Lung (tissue), 12 donors: ENCODE results near the gene SLAMF7. TPM values are rescaled to one million over a fixed set of nuclear protein-coding genes. Genes with fewer than 3 reads are reported as not detected.
"Not testable (repeated sequence)": the region's sequence is repeated elsewhere in the genome, so short reads cannot be mapped to it uniquely, and the experiment has no call there.

Experiments used
- ATAC-seq: fragments of 200-7000 bp; cut with Tn5 transposase; one replicate; pipeline ENCODE4 v1.9.1; 2020; ENCODE audit warnings: moderate number of reproducible peaks; ENCODE audit not compliant: insufficient read depth, low FRiP score
- DNase-seq, 3 donors: peaks; one replicate each; pipeline ENCODE4 v3.0.0-alpha.2; 2013 to 2017
- H3K27ac ChIP-seq, 2 donors: one replicate each; pipeline ENCODE4 v1.5.1; 2013; ENCODE audit warnings: mild to moderate bottlenecking in 2 of 2, moderate library complexity in 2 of 2, control low read depth in 1 of 2, inconsistent platforms in 1 of 2, low read depth in 1 of 2, low read length in 1 of 2
- H3K27me3 ChIP-seq, 3 donors: one replicate each; pipeline ENCODE4 v1.5.1; 2013; ENCODE audit warnings: low read length in 2 of 3; ENCODE audit not compliant: control insufficient read depth in 3 of 3, insufficient read depth in 3 of 3
- H3K36me3 ChIP-seq, 4 donors: one replicate each; pipeline ENCODE4 v1.5.1; 2013; ENCODE audit warnings: low read length in 4 of 4, mild to moderate bottlenecking in 1 of 4, moderate library complexity in 1 of 4; ENCODE audit not compliant: control insufficient read depth in 4 of 4, insufficient read depth in 4 of 4
- H3K4me1 ChIP-seq, 5 donors: one replicate each; pipeline ENCODE4 v1.5.1; 2013; ENCODE audit warnings: low read length in 5 of 5, mild to moderate bottlenecking in 2 of 5, moderate library complexity in 1 of 5; ENCODE audit not compliant: control insufficient read depth in 5 of 5, insufficient read depth in 5 of 5
- H3K4me3 ChIP-seq: one replicate; pipeline ENCODE4 v1.5.1; 2013; ENCODE audit warnings: mild to moderate bottlenecking, control low read depth, moderate library complexity
- H3K9ac ChIP-seq, 2 donors: one replicate each; pipeline ENCODE4 v1.5.1; 2013; ENCODE audit warnings: low read length in 2 of 2, control low read depth in 1 of 2; ENCODE audit not compliant: insufficient read depth in 1 of 2
- H3K9me3 ChIP-seq, 4 donors: one replicate each; pipeline ENCODE4 v1.5.1; 2013; ENCODE audit warnings: low read length in 3 of 4, mild to moderate bottlenecking in 1 of 4, moderate library complexity in 1 of 4; ENCODE audit not compliant: control insufficient read depth in 4 of 4, insufficient read depth in 3 of 4
- CTCF ChIP-seq: IDR thresholded peaks from 2 replicates; pipeline ENCODE4 v1.5.1; 2012; ENCODE audit warnings: mild to moderate bottlenecking; ENCODE audit errors: control extremely low read depth, extremely low read depth
- WGBS, 2 donors: extraction: QIAGEN DNeasy Blood & Tissue Kit; methylation state at CpG; one replicate each; pipeline ENCODE4 v1.1.7; 2013; 5-methylcytosine and 5-hydroxymethylcytosine counted together
- polyA plus RNA-seq, 2 donors: library from polyadenylated mRNA; stranded (reverse); fragments of 200-250 nt; gene quantifications; one replicate each; pipeline ENCODE4 v1.2.1, GENCODE V29; 2013
- total RNA-seq, 2 donors: library from RNA; depleted of rRNA in 1 of 2; stranded (reverse); fragments of >200 nt in 1 of 2; gene quantifications; one replicate each; pipeline ENCODE4 v1.2.1, GENCODE V29; 2014 to 2021
- donor health status: control.
- donor health status: control.
- donor health status: Bipolar disorder and iron deficiency.
- donor health status: healthy.
- donor health status: DM: yes; HTN: yes; CAD: no.

The SLAMF7 gene
- total and polyA plus RNA-seq, 4 donors = 4.6 to 69.4 (median 10.0) TPM

DNA sequence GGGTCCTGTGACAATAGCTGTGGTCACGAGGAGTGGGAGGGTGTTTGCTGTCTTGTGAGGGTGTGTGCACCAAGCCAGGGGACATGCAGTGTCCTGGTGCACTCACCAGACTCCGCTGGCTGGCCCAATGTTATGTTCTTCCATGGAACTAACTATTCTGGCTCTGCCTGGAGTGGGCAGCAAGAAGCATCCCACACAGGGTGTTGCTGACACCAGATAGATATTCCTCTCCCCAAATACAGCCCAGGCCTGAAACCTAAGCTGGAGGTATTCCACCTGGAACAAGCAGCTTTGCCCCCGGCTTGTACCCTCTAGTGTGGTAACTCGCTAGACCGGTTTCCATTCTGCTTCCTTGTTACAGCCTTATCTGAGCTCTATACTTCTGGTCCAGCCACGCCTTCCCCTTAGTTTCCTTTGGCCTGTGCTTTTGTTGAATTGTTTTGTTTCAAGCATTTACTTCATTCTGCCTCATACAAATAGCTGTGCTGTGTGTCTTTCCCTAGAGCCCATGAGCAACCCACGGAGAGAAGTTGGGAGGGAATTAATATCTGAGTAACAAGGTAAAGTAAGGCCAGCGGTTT lies 42.2 kb downstream of the SLAMF7 start:
- ATAC-seq (peak; percentile 47), DNase-seq (peak; percentile 72 to 90 (median 74))
- Histone ChIP-seq H3K27ac (peak overlapping the region in 1 of 2 donors; percentile 90), H3K9ac (no peak overlapping the region), H3K27me3 (no peaks in the 10 kb centered on the region), H3K4me3 (no peak overlapping the region), H3K36me3 (no peaks in the 10 kb centered on the region), H3K4me1 (peaks cover 0 to 4% (median 0%) of the 10 kb centered on the region in 5 donors), H3K9me3 (peaks cover 0 to 2% (median 0%) of the 10 kb centered on the region in 4 donors)
- 63 to 75% methylated on average over 8 of the region's 8 CpGs for WGBS, 2 donors
- TF ChIP-seq CTCF = no peak

GRCh38 chr1:160781914-160782689 lies 43.1 kb downstream of the SLAMF7 start:
- Histone ChIP-seq H3K36me3 (no peaks in the 10 kb centered on the region), H3K9me3 (peaks cover 0 to 2% (median 0%) of the 10 kb centered on the region in 4 donors), H3K27ac (peak overlapping the region in 1 of 2 donors; percentile 90), H3K9ac (peak overlapping the region in 1 of 2 donors; percentile 49), H3K27me3 (no peaks in the 10 kb centered on the region), H3K4me3 (no peak overlapping the region), H3K4me1 (peaks cover 0 to 4% (median 0%) of the 10 kb centered on the region in 5 donors)
- WGBS, 2 donors = 65 to 73% methylated on average over 9 of the region's 9 CpGs
- DNase-seq (no peak), ATAC-seq (no peak)
- TF ChIP-seq CTCF = no peak

- 89 to 91% methylated on average over 23 to 24 of the region's 25 CpGs for WGBS, 2 donors
- not testable (repeated sequence) for H3K36me3 ChIP-seq, H3K9me3 ChIP-seq, DNase-seq, ATAC-seq, H3K9ac ChIP-seq, H3K27me3 ChIP-seq, H3K4me1 ChIP-seq, H3K4me3 ChIP-seq, H3K27ac ChIP-seq
Measured at GRCh38 chr1:160782988-160783765, 44.1 kb downstream of the SLAMF7 start.
